ENCODE measurements around the gene FAM200B.

- TF ChIP-seq CTCF (IDR thresholded peaks at IDR 0.05) (no peak), POLR2AphosphoS5 (IDR thresholded peaks at IDR 0.05) (no peak), POLR2A (IDR thresholded peaks at IDR 0.05) (no peak), EP300 (IDR thresholded peaks at IDR 0.05) (no peak)
Measured at GRCh38 chr4:15672101-15672500, 9.5 kb upstream of the FAM200B start.
